SU-DHL-6 (cell line): ENCODE measurements around the gene SERP1.
A peak's percentile ranks its signal among the peaks of the same experiment; 100 is the strongest.

Source experiments
- H2AFZ ChIP-seq: fragments of 200-600 bp; sonication (generic); 2 replicates; pipeline ENCODE4 v1.6.1; 2014; ENCODE audit warnings: low read depth, mild to moderate bottlenecking, moderate library complexity, mixed read lengths, antibody characterized with exemption, low read length; ENCODE audit not compliant: severe bottlenecking
- H3F3A ChIP-seq: fragments of 200-600 bp; shearing (Covaris generic); 2 replicates; pipeline ENCODE4 v1.6.0; 2016; ENCODE audit warnings: antibody characterized with exemption, mild to moderate bottlenecking; ENCODE audit not compliant: insufficient read depth
- H3K27ac ChIP-seq: fragments of 200-600 bp; sonication (generic); 2 replicates; pipeline ENCODE4 v1.5.1; 2016; ENCODE audit warnings: low read depth, mild to moderate bottlenecking, low read length, moderate library complexity, mixed read lengths
- H3K27me3 ChIP-seq: fragments of 200-600 bp; sonication (generic), shearing (Covaris generic); 2 replicates; pipeline ENCODE4 v1.6.0; 2014; ENCODE audit warnings: mild to moderate bottlenecking, low read length
- H3K36me3 ChIP-seq: fragments of 200-600 bp; sonication (generic); 2 replicates; pipeline ENCODE4 v1.6.1; 2014; ENCODE audit warnings: mild to moderate bottlenecking, low read length, mixed read lengths
- H3K4me2 ChIP-seq: fragments of 300-600, 200-600 bp; shearing (Covaris generic), sonication (generic); 2 replicates; pipeline ENCODE4 v1.6.0; 2014; ENCODE audit warnings: low read length, low read depth, mild to moderate bottlenecking; ENCODE audit not compliant: poor library complexity, severe bottlenecking
- H3K4me3 ChIP-seq: fragments of 200-600 bp; sonication (generic); 2 replicates; pipeline ENCODE4 v1.5.1; 2014; ENCODE audit warnings: antibody characterized with exemption, low read length, mild to moderate bottlenecking, mixed read lengths; ENCODE audit not compliant: insufficient read depth, poor library complexity, severe bottlenecking
- H3K79me2 ChIP-seq: fragments of 200-600 bp; sonication (generic); 2 replicates; pipeline ENCODE4 v1.6.1; 2014; ENCODE audit warnings: mild to moderate bottlenecking, low read length, moderate library complexity; ENCODE audit not compliant: insufficient read depth
- H3K9ac ChIP-seq: fragments of 200-600 bp; sonication (generic); 2 replicates; pipeline ENCODE4 v1.7.0; 2014; ENCODE audit warnings: mild to moderate bottlenecking, low read length
- H3K9me2 ChIP-seq: fragments of 200-600 bp; sonication (generic); replicated peaks from 2 replicates; pipeline ENCODE4 v1.6.1; 2014; ENCODE audit warnings: low read length; ENCODE audit not compliant: insufficient read depth
- H3K9me3 ChIP-seq: fragments of 200-600 bp; sonication (generic); 2 replicates; pipeline ENCODE4 v1.6.1; 2014; ENCODE audit warnings: low read length, mixed read lengths; ENCODE audit not compliant: insufficient read depth
- H4K20me1 ChIP-seq: fragments of 200-600 bp; sonication (generic); 2 replicates; pipeline ENCODE4 v1.6.1; 2014; ENCODE audit warnings: low read depth, mild to moderate bottlenecking, antibody characterized with exemption, low read length, moderate library complexity, mixed read lengths
- CTCF ChIP-seq: fragments of 200-600 bp; sonication (generic); IDR thresholded peaks from one replicate; pipeline ENCODE4 v1.5.1; 2017; ENCODE audit warnings: antibody characterized with exemption, mild to moderate bottlenecking, low read length, moderate library complexity; ENCODE audit not compliant: insufficient read depth, poor library complexity, severe bottlenecking
- EZH2phosphoT487 ChIP-seq: fragments of 200-600 bp; sonication (generic), shearing (Covaris generic); conservative IDR thresholded peaks from 2 replicates; pipeline ENCODE4 v1.6.1; 2018; ENCODE audit warnings: mild to moderate bottlenecking, antibody characterized with exemption, low read length, moderate library complexity, mixed read lengths

SERP1 gene

GRCh38 chr3:150555859-150556436, 9.7 kb upstream of the SERP1 start:
- H2AFZ ChIP-seq, result no peak overlapping the region
- no peak overlapping the region for H3K4me2 ChIP-seq
- no peak overlapping the region for H3K4me3 ChIP-seq
- H4K20me1 ChIP-seq, result peaks cover 20% of the 10 kb centered on the region; the same call in 1 of the 2 replicates
- no peak for TF ChIP-seq EZH2phosphoT487
- TF ChIP-seq CTCF, result no peak
- H3K9me2 ChIP-seq, result no peaks in the 10 kb centered on the region
- H3K36me3 ChIP-seq, result peaks cover 37% of the 10 kb centered on the region
- peaks cover 18% of the 10 kb centered on the region; the same call in 1 of the 2 replicates for H3F3A ChIP-seq
- H3K9me3 ChIP-seq, result no peaks in the 10 kb centered on the region
- H3K9ac ChIP-seq, result no peak overlapping the region
- H3K27me3 ChIP-seq, result no peaks in the 10 kb centered on the region
- H3K27ac ChIP-seq, result no peak overlapping the region
- peaks cover 94% of the 10 kb centered on the region for H3K79me2 ChIP-seq

GRCh38 chr3:150547045-150547741, 897 bp upstream of the SERP1 start:
- TF ChIP-seq CTCF (no peak), EZH2phosphoT487 (no peak)
- Histone ChIP-seq H3K9me3 (no peaks in the 10 kb centered on the region), H3K79me2 (peaks cover 86% of the 10 kb centered on the region), H3K4me2 (peak overlapping the region; percentile 93), H3F3A (no peaks in the 10 kb centered on the region), H2AFZ (peak overlapping the region; percentile 44), H4K20me1 (peaks cover 14% of the 10 kb centered on the region; the same call in 1 of the 2 replicates), H3K9ac (peak overlapping the region; percentile 97), H3K27me3 (no peaks in the 10 kb centered on the region), H3K36me3 (peaks cover 31% of the 10 kb centered on the region), H3K27ac (peak overlapping the region; percentile 79), H3K9me2 (no peaks in the 10 kb centered on the region), H3K4me3 (peak overlapping the region; percentile 92)

- peaks cover 27% of the 10 kb centered on the region for H3K36me3 ChIP-seq
- H3F3A ChIP-seq, result peaks cover 4% of the 10 kb centered on the region; the same call in 1 of the 2 replicates
- peaks cover 14% of the 10 kb centered on the region; the same call in 1 of the 2 replicates for H4K20me1 ChIP-seq
- H3K9ac ChIP-seq, result peak overlapping the region; percentile 97
- H3K4me3 ChIP-seq, result peak overlapping the region; percentile 94
- no peaks in the 10 kb centered on the region for H3K9me2 ChIP-seq
- peak overlapping the region; percentile 59 for H2AFZ ChIP-seq
- peak overlapping the region; percentile 90 for H3K4me2 ChIP-seq
- peak overlapping the region; percentile 80 for H3K27ac ChIP-seq
- H3K79me2 ChIP-seq, result peaks cover 71% of the 10 kb centered on the region
- H3K9me3 ChIP-seq, result no peaks in the 10 kb centered on the region
- TF ChIP-seq CTCF, result no peak
- no peak for TF ChIP-seq EZH2phosphoT487
- no peaks in the 10 kb centered on the region for H3K27me3 ChIP-seq
These were observed 674 bp downstream of the SERP1 start for GRCh38 chr3:150545419-150546225.
